GM18868 (cell line): Measurements from ENCODE around the gene ASPSCR1.
"Not testable (repeated sequence)": the region's sequence is repeated elsewhere in the genome, so short reads cannot be mapped to it uniquely, and the experiment has no call there.

Source experiments
- ATAC-seq: cut with Tn5 transposase; IDR thresholded peaks from one replicate; pipeline ENCODE4 v1.9.1; 2021; ENCODE audit warnings: mild to moderate bottlenecking, moderate library complexity; ENCODE audit not compliant: unreplicated experiment

Gene ASPSCR1

DNA sequence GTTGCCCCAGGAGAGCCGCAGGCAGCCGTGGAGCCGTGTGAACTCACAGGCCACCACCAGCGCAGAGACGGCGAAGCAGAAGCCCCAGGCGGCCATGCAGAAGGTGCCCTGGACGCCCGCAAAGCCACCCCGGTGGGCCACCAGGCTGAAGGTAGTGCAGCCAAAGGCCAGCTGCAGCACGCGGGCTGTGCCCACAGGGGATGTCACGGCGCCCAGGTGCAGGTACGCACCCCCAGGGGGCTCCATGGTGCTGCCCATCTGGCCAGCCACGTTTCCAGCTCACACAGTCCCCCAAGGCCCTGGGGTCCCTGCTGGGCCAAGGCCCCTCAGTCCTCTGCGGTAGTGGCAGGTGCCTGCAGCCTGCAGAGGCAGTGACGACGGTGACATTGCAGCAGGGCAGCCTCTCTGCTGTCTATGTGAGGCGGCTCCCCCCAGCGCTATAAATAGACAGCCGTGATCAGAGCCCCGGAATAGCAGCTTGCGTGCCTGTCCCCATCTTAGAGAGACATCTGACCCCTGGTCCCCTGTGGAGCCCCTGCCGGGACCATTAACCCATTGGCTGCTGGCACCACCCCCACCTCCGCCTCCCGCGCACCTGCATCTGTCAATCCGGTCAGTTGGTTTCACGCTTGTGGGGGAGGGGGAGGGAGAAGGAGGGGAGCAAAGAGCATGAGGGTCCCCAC lies 35.8 kb upstream of the ASPSCR1 start:
- ATAC-seq = no peak

DNA sequence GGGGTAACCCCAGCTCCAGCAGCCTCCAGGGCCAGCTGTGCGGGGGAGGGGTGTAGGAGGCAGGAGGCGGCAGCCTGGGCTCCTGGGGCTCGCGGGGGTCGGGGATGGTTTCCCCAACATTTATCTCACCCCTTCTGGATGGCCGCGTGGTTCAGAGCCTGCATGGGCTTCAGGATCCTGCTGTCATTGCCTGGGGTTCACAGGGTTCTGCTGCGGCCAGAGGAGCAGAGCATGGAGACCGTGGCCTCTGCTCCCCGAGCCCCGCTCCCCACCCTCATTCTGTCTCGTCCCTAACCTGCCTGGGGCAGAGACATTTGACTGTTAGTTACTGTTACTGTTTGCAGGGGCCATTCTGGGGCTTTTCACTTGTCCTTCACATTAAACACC lies 35.3 kb upstream of the ASPSCR1 start:
- no peak for ATAC-seq

DNA sequence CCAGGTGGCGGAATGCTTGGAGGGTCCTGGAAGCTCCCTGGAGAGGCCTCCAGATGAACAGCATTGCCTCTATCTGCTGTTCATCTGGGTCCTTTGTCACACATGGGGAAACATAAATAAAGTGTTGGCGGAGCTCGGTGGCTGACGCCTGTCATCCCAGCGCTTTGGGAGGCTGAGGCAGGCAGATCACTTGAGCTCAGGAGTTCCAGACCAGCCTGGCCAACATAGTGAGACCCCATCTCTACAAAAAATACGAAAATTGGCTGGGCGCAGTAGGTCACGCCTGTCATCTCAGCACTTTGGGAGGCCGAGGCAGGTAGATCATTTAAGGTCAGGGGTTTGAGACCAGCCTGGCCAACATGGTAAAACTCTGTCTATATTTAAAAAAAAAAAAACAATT lies 32.6 kb upstream of the ASPSCR1 start:
- ATAC-seq = no peak

DNA sequence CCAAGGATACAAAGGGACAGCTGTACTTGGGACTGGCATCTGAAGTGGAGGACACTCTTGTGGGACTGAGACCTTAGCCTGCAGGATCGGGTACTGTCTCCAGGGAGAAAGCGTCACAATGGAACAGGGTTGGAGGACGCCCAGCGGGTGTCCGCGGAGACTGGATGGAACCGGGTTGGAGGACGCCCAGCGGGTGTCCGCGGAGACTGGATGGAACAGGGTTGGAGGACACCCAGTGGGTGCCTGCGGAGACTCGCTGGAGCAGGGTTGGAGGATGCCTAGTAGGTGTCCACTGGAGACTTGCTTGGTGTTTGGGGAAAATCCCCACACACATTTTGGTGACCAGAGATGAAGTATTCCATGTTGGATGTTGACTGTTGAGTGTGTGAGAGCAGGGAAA lies 30.2 kb upstream of the ASPSCR1 start, which contains the start of gene MYADML2:
Gene MYADML2 (minus strand): TSS at position 45 of the 400 bp plus-strand sequence. CDS start 5,492 bp downstream, outside the sequence.
- ATAC-seq = no peak

DNA sequence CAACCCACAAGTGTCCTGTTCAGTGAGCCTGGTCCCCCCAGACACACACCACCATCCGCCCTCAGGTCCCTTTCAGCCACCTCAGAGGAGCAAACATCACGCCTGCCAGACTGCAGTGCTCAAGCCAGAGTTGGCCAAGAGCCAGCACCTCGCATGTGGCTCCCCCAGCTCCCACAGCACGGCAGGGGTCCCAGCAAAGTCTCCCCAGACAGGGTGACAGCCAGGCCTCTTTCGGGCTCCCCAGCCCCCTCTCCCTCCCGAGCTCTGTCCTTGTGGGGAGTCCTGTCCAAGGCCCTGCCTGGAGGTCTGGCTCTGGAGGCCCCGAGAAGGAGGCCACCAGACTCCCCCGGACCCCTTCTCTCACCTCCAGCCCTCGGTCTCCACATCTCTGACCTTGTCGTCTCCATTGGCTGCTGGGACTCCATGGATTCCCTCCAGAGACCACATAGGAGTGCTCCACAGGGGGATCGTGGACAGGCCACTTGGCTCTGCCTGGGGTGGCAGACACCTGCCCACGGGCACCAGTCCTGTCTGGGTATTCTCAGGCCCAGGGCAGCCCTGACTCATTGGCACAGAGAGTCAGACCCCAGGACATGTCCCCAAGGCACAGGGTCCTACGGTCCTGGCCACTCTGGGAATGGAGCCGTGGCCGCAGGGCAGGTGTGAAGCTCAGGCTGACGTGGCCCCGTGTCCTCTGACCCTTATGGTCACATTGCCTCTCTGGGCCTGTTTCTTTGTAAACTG lies 28.6 kb upstream of the ASPSCR1 start:
- no peak for ATAC-seq

DNA sequence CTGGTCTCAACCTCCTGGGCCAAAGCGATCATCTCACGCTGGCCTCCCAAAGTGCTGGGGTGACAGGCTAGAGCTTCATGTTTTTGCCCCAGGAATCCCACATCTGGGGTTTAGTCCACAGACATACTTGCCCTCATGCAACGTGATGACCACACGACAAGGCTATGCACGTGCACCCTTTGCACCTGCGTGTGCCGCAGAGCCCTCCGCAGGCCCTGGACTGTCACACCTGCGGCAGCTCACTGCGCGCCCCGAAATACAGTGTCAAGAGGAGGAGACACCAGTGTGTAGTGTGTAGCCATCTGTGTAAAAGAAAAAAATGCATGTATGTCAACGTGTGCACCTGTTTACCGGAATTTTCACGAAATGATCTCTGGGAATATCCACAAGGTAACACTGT lies 26.9 kb upstream of the ASPSCR1 start:
- ATAC-seq = no peak

DNA sequence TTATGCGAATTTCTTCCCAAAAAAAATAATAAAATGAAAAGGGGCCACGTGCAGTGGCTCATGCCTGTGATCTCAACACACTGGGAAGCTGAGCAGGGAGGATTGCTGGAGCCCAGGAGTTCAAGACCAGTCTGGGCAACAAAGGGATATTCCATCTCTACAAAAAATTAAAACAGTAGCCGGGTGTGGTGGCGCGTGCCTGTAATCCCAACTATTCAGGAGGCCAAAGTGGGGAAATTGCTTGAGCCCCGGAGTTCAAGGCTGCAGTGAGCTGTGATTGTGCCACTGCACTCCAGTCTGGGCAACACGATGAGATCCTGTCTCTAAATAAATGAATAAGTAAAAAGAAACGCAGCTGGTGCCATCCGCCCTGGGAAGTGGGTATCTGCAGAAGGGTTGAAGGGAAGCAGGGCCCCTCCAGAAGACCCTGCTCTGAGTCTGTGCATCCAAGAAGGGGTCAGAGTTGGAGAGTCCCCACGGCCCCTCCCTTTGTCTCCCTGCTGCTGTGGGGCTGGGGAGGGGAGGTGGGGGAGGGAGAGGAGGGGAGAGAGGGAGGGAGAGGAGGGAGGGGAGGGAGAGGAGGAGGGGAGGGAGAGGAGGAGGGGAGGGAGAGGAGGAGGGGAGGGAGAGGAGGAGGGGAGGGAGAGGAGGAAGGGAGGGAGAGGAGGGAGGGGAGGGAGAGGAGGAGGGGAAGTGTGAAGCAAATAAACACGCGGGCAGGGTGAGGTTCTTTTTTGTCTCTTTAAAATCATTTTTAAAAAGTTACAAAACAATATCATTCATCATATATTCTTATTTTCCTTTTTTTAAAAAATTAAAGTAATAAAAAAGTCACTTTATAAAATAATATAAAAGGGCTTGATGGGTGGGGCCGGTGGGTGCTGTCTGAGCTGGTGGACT lies 25.4 kb upstream of the ASPSCR1 start:
- no peak for ATAC-seq

DNA sequence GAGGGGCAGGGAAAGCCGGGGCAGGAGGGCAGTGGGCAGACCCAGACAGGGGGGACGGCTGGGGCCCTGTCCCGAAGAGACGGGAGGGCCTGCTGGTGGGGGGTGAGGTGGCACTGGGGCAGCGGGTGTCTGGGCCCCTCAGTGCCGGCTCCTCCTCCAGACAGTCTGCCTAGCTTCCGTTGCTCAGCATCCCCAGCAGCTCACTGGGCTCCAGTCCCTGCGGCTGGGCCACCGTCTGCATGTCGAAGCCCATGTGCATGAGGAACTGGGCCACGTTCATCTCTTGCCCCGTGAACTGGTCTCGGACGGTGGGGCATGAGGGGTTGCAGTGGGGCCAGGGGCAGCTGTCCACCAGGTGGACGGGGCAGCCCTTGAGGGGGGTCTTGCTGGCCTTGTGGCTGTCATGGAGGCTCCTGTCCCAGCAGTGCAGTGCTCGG lies 24.6 kb upstream of the ASPSCR1 start:
- no peak for ATAC-seq

DNA sequence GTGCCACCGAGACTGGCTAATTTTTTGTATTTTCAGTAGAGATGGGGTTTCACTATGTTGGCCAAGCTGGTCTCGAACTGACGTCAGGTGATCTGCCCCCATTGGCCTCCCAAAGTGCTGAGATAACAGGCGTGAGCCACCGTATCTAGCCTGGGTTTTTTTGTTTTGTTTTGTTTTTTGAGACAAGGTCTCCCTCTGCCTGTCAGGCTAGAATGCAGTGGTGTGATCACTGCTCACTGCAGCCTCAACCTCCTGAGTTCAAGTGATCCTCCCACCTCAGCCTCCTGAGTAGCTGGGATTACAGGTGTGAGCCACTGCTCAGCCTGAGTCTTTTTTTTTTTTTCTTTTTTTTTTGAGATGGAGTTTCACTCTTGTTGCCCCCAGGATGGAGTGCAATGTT lies 24.0 kb upstream of the ASPSCR1 start:
- not testable (repeated sequence) for ATAC-seq

DNA sequence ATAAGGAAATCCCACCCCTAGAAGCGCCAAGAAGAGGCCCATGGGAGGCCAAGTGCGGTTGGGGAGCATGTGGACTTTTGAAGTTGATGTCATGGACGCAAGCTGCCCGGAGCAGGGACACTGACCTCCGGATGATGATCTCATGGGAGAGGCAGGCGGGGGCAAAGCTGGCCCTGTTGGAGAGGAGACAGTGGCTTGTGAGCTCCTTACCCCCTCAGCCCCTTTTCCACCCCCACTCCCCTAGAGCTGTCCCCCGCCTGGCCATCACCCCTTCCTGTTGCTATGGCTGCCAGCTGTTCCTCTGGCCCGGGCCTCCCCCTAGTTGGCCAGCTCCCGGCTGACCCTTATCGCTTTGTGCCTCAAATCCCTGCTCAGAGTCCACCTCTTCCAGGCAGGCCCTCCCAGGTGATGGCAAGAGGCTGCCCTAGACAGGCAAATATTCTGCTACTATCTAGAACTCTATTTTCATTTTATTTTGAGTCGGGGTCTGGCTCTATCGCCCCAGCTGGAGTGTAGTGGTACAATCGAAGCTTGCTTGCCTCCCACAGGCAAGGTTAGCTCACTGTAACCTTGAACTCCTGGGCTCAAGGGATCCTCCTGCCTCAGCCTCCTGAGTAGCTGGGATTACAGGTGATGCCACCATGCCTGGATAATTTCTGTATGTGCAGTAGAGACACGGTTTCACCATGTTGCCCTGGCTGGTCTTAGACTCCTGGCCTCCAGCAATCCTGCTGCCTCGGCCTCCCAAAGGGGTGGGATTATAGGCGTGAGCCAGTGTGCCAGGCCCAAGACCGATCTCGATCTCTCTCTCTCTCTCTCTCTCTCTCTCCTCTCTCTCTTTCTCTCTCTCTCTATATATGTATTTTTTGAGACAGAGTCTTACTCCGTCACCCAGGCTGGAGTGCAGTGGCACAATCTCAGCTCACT lies 23.0 kb upstream of the ASPSCR1 start:
- ATAC-seq = no peak

DNA sequence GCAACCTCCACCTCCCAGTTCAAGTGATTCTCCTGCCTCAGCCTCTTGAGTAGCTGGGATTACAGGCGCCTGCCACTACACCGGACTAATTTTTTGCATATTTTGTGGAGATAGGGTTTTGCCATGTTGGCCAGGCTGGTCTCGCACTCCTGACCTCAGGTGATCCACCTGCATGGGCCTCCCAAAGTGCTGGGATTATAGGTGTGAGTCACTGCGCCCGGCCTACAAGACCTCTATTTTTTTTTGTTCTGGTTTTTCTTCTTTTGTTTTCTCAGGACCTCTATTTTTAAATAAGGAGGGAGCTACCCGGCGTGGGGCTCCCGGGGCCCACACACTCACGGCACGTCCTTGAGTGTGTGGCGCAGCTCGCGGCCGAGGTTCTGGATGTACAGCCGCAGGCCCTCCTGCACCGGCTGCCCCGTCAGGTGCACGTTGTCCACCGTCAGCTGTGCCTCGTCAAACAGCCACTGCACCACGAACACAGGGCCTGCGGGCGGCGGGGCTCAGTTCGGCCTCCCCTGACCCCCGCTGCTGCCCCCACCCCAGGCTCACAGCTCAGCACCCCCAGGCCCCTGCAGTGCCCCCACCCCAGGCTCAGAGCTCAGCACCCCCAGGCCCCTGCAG lies 22.3 kb upstream of the ASPSCR1 start:
- ATAC-seq = no peak

DNA sequence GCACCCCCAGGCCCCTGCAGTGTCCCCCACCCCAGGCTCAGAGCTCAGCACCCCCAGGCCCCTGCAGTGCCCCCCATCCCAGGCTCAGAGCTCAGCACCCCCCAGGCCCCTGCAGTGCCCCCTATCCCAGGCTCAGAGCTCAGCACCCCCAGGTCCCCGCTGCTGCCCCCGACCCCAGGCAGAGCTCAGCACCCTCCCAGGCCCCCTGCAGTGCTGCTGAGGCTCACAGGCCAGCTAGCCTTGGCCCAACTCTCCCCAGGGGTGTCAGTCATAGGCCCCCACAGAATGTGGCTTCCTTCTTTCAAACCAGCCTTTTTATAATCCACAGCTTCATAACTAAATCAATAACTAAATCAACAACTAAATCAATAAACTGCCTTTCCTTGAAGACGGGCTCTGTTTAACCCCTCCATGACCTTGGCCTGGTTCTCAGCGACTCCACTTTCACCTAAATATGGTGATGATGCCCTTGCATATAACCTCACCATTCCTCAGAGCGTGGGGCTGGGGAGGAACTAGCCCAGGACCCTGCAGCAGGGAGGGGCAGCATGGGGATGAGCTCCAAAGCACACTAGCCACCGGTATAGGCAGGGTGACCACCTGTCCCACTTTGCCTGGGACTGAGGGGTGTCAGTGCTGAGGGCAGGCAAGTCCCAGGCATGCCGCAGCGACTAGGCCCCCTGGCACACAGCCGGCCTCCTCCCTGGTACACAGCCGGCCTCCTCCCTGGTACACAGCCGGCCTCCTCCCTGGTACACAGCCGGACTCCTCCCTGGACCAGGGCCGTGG lies 21.5 kb upstream of the ASPSCR1 start:
- no peak for ATAC-seq

DNA sequence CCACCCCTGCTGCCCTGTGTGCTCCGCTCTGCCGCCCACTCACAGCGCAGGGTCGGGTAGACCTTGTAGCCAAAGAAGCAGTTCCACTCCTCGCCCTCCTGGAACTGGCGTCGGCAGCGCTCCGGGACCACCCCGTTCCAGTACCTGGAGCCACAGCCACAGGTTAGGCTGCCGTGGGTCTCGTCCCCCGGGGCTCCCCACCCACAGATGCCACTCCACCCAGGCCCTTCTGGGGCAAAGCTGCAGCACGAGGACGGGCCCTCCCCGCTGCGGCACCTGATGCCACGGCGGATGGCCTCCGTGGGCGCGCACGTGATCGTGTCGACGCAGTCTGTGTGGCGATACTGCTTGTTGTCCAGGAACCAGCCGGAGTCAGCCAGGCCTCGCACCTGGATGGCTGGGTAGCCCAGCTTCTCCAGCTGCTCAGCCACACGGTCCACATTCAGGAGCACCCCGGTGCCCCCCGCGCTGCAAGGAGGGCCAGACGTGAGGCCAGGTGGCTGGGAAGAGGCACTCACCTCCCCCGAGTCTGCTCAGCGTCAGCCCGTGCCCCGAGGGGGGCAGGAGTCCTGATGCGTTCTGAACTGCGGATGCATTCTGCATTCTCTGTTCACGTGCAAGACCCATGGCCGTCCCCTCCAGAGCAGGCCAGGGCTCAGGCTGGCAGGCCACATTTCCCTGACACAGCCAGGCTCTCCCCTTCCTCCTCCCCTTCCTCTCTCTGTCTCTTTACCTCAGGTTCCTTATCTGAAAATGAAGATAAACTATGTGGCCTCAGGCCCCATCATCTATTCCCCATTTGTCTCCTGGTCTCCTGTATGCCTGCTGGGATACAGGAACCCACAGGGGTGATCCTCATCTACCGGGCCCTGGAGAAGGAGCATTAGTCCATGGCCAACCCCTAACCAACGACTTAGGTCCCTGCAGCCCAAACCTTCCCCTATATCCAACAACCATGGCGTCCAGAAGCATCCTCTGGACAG lies 20.5 kb upstream of the ASPSCR1 start:
- ATAC-seq = no peak

DNA sequence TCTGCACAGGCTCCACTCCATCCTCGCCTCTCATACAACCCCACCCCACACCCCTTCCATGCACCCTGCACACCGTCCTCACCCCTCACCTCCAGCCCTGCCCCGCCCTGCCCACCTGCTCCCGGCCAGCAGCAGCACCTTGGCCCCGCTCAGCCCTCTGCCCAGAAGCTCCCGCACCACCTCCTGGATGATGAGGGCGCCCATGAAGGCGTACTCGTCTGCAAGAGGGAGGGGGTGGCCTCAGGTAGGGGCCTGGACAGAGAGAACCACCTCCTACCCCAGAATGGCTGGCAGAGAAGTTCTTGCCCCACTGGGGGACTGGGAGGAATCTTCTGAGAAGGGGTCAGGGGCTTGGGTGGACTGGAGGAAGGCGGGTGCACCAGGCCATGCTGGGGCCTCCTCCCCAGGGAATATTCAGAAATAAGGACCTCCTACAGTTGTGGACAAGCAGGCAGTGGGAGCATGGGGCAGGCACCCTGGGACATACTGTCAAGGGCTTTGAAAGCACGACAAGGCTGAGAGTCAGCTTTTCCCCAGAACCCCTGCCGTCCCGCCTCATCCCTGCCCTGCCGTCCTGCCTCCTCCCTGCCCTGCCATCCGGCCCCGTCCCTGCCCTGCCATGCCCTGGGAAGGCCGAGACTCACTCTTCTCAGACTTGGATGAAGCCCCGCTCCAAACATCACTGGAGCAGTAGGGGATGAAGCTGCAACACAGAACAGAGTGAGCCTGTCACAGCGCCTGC lies 19.6 kb upstream of the ASPSCR1 start:
- ATAC-seq = no peak

DNA sequence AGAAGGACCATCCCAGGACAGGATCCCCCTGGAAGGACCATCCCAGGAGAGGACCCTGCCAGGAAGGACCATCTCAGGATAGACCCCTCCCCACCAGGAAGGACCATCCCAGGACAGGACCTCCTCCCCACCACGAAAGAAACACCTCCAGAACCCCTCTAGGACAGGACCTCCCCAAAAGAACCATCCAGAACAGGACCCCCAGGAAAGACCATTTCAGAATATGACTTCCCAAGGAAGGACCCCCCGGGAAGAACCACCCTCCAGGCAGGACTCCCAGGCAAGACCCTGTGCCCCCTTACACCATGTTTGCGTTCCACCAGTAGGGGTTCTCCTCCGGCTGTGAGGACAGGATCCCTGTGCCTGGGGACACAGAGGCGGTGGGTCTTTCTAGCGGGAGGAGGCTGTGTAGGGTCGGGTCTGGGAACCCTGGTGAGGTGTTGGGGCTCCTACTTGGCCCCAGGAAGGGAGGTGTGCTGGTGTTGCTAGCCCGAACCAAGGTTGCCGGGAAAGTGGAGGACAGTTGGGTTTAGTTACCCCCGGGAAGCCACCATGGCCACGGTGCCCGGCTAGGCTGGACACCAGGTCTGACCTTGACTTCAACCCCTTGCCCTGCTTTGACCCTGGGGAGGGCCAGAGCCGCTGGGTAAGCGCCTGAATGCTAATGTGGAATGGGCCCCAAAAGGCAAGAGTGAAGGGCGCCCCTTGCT lies 18.6 kb upstream of the ASPSCR1 start:
- ATAC-seq = no peak

DNA sequence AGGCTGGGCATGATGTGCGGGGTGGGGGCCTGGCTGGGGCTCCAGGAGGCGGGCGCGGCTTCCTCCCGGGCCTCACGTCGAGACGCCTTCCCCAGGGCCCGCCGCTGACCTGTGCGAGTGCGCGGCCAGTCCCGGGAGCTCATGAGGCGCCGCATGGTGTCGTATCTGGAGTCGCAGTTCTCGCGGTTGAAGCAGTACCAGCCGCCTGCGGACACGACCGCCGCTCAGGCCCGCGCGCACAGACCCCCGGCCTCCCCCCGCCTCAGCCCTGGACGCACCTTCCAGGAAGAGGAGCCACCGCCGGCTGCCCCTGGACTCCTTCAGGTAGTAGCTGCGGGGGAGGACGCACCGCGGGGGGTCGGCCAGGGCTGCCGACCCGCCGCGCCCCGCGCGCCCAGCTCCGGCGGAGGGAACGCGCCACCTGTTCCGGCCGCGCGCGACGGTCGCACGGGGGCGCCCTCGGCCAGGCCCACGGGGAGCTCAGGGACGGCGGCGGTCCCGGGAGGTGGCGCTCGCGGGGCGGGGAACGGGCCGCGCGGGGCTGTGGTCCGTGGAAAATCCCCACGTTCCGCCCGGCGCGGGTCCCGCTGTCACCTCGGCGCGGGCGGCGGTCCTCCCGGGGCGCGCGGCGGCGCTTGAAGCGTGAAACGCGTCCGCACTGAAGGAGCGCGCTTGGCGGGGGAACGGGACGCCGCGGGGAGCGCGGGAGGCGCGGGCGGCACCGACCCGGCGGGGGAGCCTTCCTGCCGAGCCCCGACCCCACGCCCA lies 17.9 kb upstream of the ASPSCR1 start:
- no peak for ATAC-seq
